IgD-negative memory B cell (primary cell): ENCODE data around the gene EIF4ENIF1. TPM values are rescaled to one million over a fixed set of nuclear protein-coding genes. Genes with fewer than 3 reads are reported as not detected.

Experiments used
- polyA plus RNA-seq: library from polyadenylated mRNA; unstranded; fragments of 300-500 nt; fragmentation: Illumina TruSeq; gene quantifications from one replicate; pipeline ENCODE4 v1.2.3, GENCODE V29; 2021

Gene EIF4ENIF1
- polyA plus RNA-seq, 1 donor from 2014 or later, result 21.7 TPM

Other genes with a start within 250 kb of the EIF4ENIF1 start
- gene PIK3IP1, start 197.4 kb downstream of the EIF4ENIF1 start, polyA plus RNA-seq, result 88.7 TPM
- gene PATZ1, start 143.5 kb downstream of the EIF4ENIF1 start, polyA plus RNA-seq, result 11.5 TPM
- 88.7 TPM for gene DRG1, start 90.2 kb downstream of the EIF4ENIF1 start, polyA plus RNA-seq
- 15.5 TPM for gene SFI1, start 6.7 kb upstream of the EIF4ENIF1 start, polyA plus RNA-seq
- 20.7 TPM for gene PISD, start 172.4 kb upstream of the EIF4ENIF1 start, polyA plus RNA-seq